SK-N-SH treated with all-trans-retinoic acid at 6 μM for 48 hours (cell line): Measurements from ENCODE around the gene ZNF426.

ENCODE experiments used
- ATAC-seq: fragments of 200-7000 bp; cut with Tn5 transposase; 3 replicates; pipeline ENCODE4 v1.9.1; 2020; ENCODE audit warnings: mild to moderate bottlenecking, moderate library complexity
- ARNTL ChIP-seq: fragments of 450-650 bp; formaldehyde crosslinking; IDR thresholded peaks from 2 replicates; pipeline ENCODE4 v1.5.0; 2020; ENCODE audit warnings: low read depth, mild to moderate bottlenecking, moderate library complexity, borderline replicate concordance
- BACH2 ChIP-seq: fragments of 250-450 bp; sonication (Bioruptor Pico); IDR thresholded peaks from 2 replicates; pipeline ENCODE4 v1.9.0; 2021; ENCODE audit warnings: mild to moderate bottlenecking, borderline replicate concordance
- CREB5 ChIP-seq: fragments of 250-450 bp; sonication (Bioruptor Pico); IDR thresholded peaks from 2 replicates; pipeline ENCODE4 v1.5.1; 2020; ENCODE audit warnings: low read depth, mild to moderate bottlenecking, moderate library complexity
- CSDC2 ChIP-seq: fragments of 250-450 bp; sonication (Bioruptor Pico); IDR thresholded peaks from 2 replicates; pipeline ENCODE4 v1.5.0; 2020; ENCODE audit warnings: mild to moderate bottlenecking, moderate library complexity
- CSRNP3 ChIP-seq: fragments of 250-450 bp; sonication (Bioruptor Pico); IDR thresholded peaks from 2 replicates; pipeline ENCODE4 v1.5.1; 2021; ENCODE audit warnings: mild to moderate bottlenecking, moderate library complexity
- ESRRG ChIP-seq: fragments of 250-450 bp; sonication (Bioruptor Pico); IDR thresholded peaks from 2 replicates; pipeline ENCODE4 v1.6.1; 2021; ENCODE audit warnings: mild to moderate bottlenecking
- GLIS3 ChIP-seq: fragments of 250-450 bp; sonication (Bioruptor Pico); IDR thresholded peaks from 2 replicates; pipeline ENCODE4 v1.5.0; 2020; ENCODE audit warnings: mild to moderate bottlenecking, moderate library complexity
- ISL1 ChIP-seq: fragments of 250-450 bp; sonication (Bioruptor Pico); IDR thresholded peaks from 2 replicates; pipeline ENCODE4 v2.1.2; 2022; ENCODE audit warnings: mild to moderate bottlenecking, moderate library complexity
- OSR1 ChIP-seq: fragments of 250-450 bp; sonication (Bioruptor Pico); IDR thresholded peaks from 2 replicates; pipeline ENCODE4 v1.8.0; 2022; ENCODE audit warnings: moderate library complexity, mild to moderate bottlenecking, inconsistent platforms
- PATZ1 ChIP-seq: fragments of 250-450 bp; sonication (Bioruptor Pico); IDR thresholded peaks from 2 replicates; pipeline ENCODE4 v1.8.0; 2020; ENCODE audit warnings: mild to moderate bottlenecking, moderate library complexity, borderline replicate concordance
- RARB ChIP-seq: fragments of 250-450 bp; sonication (Bioruptor Pico); IDR thresholded peaks from 2 replicates; pipeline ENCODE4 v1.8.0; 2021; ENCODE audit warnings: mild to moderate bottlenecking, moderate library complexity
- SNAI2 ChIP-seq: fragments of 250-450 bp; sonication (Bioruptor Pico); IDR thresholded peaks from 2 replicates; pipeline ENCODE4 v1.5.0; 2020; ENCODE audit warnings: mild to moderate bottlenecking, moderate library complexity
- TOX ChIP-seq: fragments of 250-450 bp; sonication (Bioruptor Pico); IDR thresholded peaks from 2 replicates; pipeline ENCODE4 v1.8.0; 2021; ENCODE audit warnings: mild to moderate bottlenecking, moderate library complexity, borderline replicate concordance
- TSHZ2 ChIP-seq: fragments of 250-450 bp; sonication (Bioruptor Pico); IDR thresholded peaks from 2 replicates; pipeline ENCODE4 v1.5.0; 2020; ENCODE audit warnings: mild to moderate bottlenecking, moderate library complexity
- ZFP30 ChIP-seq: fragments of 450-650 bp; formaldehyde crosslinking; IDR thresholded peaks from 2 replicates; pipeline ENCODE4 v1.5.0; 2022; ENCODE audit warnings: mild to moderate bottlenecking, moderate library complexity
- ZNF565 ChIP-seq: fragments of 450-650 bp; formaldehyde crosslinking; conservative IDR thresholded peaks from 2 replicates; pipeline ENCODE4 v1.5.0; 2020; ENCODE audit warnings: low read depth, mild to moderate bottlenecking, moderate library complexity
- ZNF8 ChIP-seq: fragments of 450-650 bp; formaldehyde crosslinking; IDR thresholded peaks from 2 replicates; pipeline ENCODE4 v1.5.0; 2020; ENCODE audit warnings: mild to moderate bottlenecking, moderate library complexity

The ZNF426 gene

GRCh38 chr19:9487016-9487415 lies 51.4 kb downstream of the ZNF426 start:
- ATAC-seq: no peak
- TF ChIP-seq RARB (no peak), BACH2 (no peak), ZFP30 (CRISPR knock-in tag) (no peak), GLIS3 (CRISPR knock-in tag) (no peak)

GRCh38 chr19:9485140-9485539 lies 53.3 kb downstream of the ZNF426 start:
- TF ChIP-seq PATZ1 (CRISPR knock-in tag): no peak
- no peak for TF ChIP-seq TOX (CRISPR knock-in tag)
- TF ChIP-seq RARB: no peak
- TF ChIP-seq ISL1 (CRISPR knock-in tag): no peak
- TF ChIP-seq OSR1 (CRISPR knock-in tag): no peak
- TF ChIP-seq CREB5 (CRISPR knock-in tag): no peak
- TF ChIP-seq ESRRG: no peak
- no peak for TF ChIP-seq ARNTL (CRISPR knock-in tag)
- TF ChIP-seq CSDC2: no peak
- no peak for TF ChIP-seq SNAI2 (CRISPR knock-in tag)
- no peak for TF ChIP-seq ZNF565 (CRISPR knock-in tag)
- no peak for TF ChIP-seq GLIS3 (CRISPR knock-in tag)
- TF ChIP-seq CSRNP3: no peak
- TF ChIP-seq ZFP30 (CRISPR knock-in tag): no peak
- TF ChIP-seq TSHZ2 (CRISPR knock-in tag): no peak
- TF ChIP-seq ZNF8 (CRISPR knock-in tag): no peak
- TF ChIP-seq, all 23 proteins: peak for 0
- no peak for ATAC-seq

- ATAC-seq: no peak
- TF ChIP-seq CREB5 (CRISPR knock-in tag) (no peak), ESRRG (no peak), SNAI2 (CRISPR knock-in tag) (no peak), CSDC2 (no peak), BACH2 (no peak)
These were observed 63.5 kb downstream of the ZNF426 start for GRCh38 chr19:9474975-9475374.
